Right renal pelvis (tissue), 4 donors: ENCODE results near the gene NMT1. TPM values are rescaled to one million over a fixed set of nuclear protein-coding genes. Genes with fewer than 3 reads are reported as not detected.
"Not testable (repeated sequence)": the region's sequence is repeated elsewhere in the genome, so short reads cannot be mapped to it uniquely, and the experiment has no call there.

Source experiments
- DNase-seq, 4 donors: peaks; one replicate each; pipeline ENCODE4 v3.0.0-alpha.2; 2013; ENCODE audit warnings: low read depth in 4 of 4, low spot score in 3 of 4, missing footprints in 1 of 4
- polyA plus RNA-seq, 4 donors: library from polyadenylated mRNA; unstranded; fragments of 120-200 nt; gene quantifications; one replicate each; pipeline ENCODE4 v1.2.1, GENCODE V29; 2013; ENCODE audit not compliant: insufficient read length in 4 of 4

NMT1 gene
- polyA plus RNA-seq, 4 donors, result 65.8 to 73.9 (median 67.3) TPM

DNA sequence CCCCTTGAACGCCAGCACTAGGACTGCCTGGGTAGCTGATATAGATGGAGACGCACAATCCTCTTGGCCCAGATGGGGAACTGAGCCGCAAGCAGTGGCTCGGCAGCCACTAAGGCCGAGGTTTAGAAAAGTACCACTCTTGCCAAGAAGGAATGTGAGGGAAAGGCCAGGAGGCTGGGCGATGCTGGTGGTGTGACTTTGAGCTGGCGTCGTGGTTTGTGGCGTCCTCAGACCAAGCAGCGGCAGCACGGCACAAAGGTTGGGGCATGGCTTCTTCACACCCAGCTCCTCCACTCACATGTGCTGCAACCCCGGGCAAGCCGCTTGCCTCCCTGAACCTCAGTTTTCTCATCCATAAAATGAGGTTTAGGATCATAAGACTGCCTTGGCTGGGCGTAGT is 25.3 kb upstream of the NMT1 start:
- no peak for DNase-seq

DNA sequence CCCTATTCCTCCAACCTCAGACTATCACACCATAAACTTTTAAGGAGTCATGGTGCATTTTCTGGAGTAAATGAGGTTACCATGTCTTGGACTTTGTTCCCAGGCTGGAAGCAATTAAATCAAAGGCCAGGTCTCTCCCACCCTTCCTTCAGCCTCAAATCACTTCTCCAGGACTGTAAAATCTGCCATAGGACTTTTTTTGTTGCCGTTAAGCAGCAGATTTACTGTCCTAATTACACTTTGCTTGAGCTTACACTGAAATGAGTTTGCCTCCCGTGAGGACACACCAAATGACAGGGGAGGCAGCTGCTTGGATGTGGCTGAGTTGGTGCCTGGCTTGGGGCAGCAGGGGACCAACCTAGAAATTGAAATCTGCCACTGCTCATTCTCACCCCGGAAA is 24.4 kb upstream of the NMT1 start:
- DNase-seq, result no peak

GRCh38 chr17:45038728-45039634 is 22.1 kb upstream of the NMT1 start:
- DNase-seq, result no peak

DNA sequence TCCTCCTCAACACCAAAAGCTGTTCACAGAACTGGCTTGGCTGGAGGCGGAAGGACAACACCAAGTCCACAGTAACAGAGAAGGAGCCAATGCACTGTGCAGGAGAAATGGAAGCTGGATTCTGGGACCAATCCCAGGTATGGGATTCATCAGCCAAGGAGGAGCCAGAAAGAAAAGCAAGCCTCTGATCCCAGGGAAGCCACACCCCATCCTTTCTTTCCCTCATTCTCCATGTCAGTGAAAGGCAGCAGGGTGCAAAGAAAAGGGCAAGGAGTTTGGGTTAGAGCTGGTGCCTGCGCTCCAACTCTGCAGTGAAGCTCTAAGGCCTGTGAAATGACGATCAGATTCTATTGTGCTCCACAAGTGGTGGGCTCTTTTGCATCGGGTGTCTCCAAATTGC is 20.7 kb upstream of the NMT1 start:
- no peak for DNase-seq

DNA sequence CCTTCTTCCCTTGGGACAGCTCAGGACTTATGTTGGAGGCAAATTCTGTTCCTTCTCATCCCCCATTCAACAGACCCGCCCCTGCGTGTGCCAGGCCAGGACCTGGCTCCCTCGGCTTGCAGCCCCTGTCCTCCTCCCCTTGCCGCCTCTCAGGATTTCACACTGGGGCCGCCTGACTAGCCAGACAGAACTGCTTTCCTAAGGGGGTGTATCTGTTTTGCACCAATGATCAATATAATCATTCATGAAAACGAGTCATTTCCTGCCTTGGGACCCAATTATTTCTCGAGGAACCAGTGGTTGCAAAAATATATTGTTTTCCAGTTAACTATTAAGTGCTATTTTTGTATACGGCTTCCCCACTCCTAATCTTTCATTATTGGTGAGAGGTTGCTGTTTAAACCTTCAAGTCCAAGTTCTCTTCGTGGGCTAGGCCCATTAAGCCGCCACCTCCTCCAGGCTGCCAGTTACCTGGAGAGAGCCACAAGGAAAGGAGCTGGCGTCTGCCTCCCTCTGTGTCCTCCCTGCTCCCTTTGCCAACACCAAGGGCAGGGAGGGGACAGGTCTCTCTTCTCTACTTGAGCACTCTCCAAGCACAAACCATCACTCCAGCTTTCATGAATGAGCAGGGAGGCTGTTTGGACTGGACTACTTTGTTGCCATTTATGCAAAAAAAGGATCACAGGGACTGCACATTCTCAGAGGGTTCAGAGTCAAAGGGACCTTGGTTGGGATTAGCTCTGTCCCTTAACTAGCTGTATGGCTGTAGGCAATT is 18.6 kb upstream of the NMT1 start:
- no peak for DNase-seq

GRCh38 chr17:45043813-45044540 is 17.1 kb upstream of the NMT1 start:
- DNase-seq, result no peak

DNA sequence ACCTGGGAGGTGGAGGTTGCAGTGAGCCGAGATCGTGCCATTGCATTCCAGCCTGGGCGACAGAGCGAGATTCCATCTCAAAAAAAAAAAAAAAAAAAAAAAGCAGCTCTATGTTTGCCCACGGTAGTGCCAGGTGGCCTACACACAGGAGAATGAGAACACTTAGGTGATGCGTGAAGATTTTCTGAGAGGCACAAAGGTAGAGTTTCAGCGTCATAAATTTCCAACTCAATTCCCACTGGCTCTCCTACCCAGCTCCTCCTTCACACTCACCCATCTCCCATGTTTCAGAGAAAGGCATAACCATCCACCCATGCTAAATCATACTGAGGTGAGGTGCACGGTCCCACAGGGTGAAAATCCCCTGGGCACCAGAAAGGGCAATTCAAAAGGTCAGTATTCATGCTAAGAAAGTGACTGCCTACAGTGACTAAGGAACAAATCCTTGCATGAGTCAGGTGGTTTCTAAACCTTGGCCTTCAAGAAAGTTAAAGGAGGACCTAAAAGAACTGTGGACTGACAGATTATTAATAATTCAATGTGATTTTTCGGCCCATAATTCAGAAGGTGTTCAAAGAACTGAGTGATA is 14.5 kb upstream of the NMT1 start:
- no peak for DNase-seq

- DNase-seq, result no peak
Measured at GRCh38 chr17:45048795-45049563, 12.1 kb upstream of the NMT1 start.

DNA sequence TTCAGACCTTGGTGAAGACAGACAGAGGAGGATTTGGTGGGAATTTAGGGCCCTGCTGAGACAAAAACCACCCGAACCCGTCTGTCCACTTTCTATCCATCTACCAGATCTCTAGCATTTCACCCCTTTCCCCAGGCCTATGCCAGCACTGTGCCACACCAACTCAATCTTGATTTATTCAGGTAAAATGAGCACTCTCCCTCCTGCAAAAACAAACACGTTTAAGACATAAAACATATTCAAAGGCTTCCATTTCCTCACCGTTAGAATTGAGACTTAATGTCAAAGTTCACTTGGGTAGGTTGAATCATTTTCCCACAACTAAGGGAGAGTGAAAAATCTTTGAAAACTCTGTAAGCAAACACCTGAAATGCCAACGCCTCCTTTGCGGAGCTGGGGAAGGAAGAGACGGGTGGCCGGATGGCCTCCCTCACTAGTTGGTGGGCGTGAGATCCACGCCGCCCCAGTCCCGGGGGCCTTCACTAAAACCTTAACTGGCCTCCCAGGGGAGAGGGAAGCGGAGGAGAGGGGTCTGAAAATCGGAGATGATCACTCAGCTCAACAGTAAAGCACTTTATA is 10.5 kb upstream of the NMT1 start:
- DNase-seq, result no peak

DNA sequence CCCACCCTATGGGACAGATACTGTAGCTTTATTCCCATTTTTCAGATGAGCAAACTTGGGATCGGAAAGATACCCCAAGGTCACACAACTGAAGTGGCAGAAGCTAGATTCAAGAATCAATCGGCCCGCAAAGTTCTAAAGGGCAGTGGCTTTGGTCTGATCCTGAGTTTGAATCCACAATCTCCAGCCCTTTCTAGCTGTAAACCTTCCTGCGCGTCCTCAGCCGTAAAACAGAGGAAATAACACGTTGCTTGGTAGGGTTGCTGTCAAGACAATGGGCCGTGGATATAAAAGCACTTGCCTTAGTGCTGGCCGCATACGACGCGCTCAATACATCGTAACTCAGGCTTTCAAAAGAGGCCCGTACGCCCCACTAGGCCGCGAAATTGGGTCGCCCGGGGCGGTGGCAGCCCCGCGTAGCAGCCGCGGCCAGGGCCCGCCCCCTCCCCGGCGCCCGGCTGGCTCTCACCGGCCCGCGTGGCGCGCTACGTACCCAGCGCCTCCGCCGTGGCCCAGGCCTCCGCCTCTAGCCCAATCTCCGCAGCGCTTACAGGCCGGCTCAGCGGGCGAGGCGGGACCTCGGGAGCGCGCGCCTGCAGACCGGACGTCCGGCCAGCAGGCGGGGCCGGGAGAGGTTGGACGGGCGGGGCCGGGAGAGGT is 9.9 kb upstream of the NMT1 start, which contains the start of gene DCAKD:
DCAKD (minus strand) TSS at position 573 of the 660 bp plus-strand sequence. CDS start 16,747 bp downstream, outside the sequence.
- DNase-seq, result peak; percentile 79 to 92 (median 88)

GRCh38 chr17:45051720-45052051 is 9.4 kb upstream of the NMT1 start:
- DNase-seq, result not testable (repeated sequence)

GRCh38 chr17:45052052-45052772 is 8.9 kb upstream of the NMT1 start:
- no peak for DNase-seq

DNA sequence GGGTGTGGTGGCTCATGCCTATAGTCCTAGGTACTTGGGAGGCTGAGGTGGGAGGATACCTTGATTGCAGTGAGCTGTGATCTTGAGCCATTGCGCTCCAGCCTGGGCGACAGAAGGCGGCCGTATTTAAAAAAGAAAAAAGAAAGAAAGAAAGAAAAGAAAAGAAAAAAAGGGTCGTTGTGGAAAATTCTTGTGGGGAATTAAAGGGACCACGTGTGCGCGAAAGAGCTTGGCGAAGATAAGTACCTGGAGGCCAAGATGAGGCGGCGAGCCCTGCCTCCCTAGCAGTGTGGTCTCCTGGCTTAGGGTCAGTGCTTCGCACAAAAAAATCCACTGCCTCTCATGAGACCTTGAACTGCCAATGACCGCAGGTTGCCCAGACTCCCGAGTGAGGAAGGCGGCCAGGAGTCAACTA is 728 bp upstream of the NMT1 start:
- no peak for DNase-seq

DNA sequence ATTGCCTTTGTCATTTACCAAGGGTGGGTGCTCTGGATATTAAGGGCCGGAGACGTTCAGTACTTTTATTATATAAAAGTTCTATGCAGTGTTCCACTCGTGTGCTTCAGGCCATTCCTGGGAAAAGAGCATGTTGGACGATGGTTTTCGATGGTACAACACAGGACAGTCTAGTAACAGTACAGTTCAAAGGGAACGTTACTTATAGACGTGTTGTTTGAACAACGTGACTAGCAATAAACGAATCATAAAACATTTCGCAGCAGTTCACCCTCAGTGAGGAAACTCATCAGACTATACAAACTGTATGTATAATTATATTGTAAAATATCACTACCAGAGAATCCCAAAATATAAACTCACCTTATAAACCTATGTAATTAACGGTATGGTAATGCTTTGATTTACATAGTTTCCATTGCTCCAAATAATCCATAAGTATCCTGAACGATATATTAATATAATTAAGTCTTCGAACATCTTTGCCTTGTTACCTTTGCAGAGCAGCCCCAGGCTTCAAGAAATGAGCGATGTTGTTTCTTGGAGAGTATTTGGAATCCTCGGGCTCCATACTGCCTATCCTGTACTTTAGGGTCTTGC is 589 bp downstream of the NMT1 start:
- DNase-seq, result no peak

GRCh38 chr17:45063198-45063597 is 2.1 kb downstream of the NMT1 start:
- no peak for DNase-seq

- no peak for DNase-seq
Measured at GRCh38 chr17:45067637-45068036, 6.5 kb downstream of the NMT1 start.

DNA sequence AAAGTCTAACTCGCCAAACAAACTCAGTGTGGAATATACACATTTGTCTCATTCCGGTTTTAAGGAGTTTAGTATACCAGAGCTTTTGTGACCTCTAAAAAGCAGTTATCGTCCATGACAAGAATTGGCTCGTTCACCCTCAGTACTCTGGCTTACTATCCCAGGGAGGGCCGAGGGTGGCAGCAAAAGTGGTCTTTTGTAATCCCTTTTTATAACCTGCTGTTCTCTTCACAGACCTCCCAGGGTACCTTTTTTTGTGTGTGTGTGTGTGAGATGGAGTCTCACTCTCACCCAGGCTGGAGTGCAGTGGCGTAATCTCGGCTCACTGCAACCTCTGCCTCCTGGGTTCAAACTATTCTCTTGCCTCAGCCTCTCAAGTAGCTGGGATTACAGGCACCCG is 8.9 kb downstream of the NMT1 start:
- DNase-seq, result no peak

GRCh38 chr17:45070809-45071208 is 9.7 kb downstream of the NMT1 start:
- no peak for DNase-seq
